Heart left ventricle (tissue), 13 donors: ENCODE results near the gene TMEM132D.

Source experiments
- CTCF ChIP-seq, 12 donors: fragments of 200-600 bp; sonication (generic) in 4 of 12; IDR thresholded peaks; one replicate each; pipeline versions ENCODE4 v1.5.0 to v1.8.0; 2018 to 2022; ENCODE audit warnings: antibody characterized with exemption in 12 of 12, mild to moderate bottlenecking in 5 of 12
- POLR2A ChIP-seq, 2 donors: fragments of 450-650 bp; IDR thresholded peaks; one replicate each; pipeline ENCODE4 v1.6.1; 2017; ENCODE audit warnings: antibody characterized with exemption in 2 of 2, mild to moderate bottlenecking in 2 of 2, moderate library complexity in 2 of 2
- donor health status: ischemic (EF 13 %, LVEDD 7.1; RV severe dilation, severe dysfunction).
- donor health status: DM: no; HTN: yes; CAD: no.
- donor health status: DM: no; HTN: no; CAD: no.
- donor health status: ischemic (EF 25% LVEDD 6.9; RV normal size, moderate dysfunction).
- donor health status: ischemic (EF 25% LVEDD 5.7; RV mildly dilated, moderate dysfunction).
- donor health status: ischemic (EF 35%, LVEDD 5.7; RV mildly dilated, moderate dysfunction).
- donor health status: nonischemic (EF 11% LVEDD 7.7; RV severe dilation, severe dysfunction).
- donor health status: DM: yes; HTN: yes; CAD: no.
- donor health status: PGD.
- donor health status: ischemic (EF 29% LVEDD 5.4; RV normal size, mild dysfunction).
- donor health status: nonischemic (EF 23%, LVEDD 6.1; RV moderate dilation, normal function).

DNA sequence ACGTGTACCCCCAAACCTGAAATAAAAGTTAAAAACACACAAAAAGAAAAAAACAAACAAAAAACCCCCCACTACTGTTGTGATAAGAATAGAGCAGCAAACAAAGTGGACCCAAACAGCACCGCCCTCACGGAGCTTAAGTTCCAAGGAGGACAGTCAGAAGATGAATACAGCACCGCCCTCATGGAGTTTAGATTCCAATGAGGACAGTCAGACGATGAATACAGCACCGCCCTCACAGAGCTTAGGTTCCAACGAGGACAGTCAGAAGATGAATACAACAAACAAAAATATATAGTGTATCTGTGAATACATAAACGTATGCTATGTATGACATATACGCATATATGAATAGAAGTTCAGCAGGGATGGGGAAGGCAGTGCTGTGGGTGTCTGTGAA is 696.7 kb downstream of the TMEM132D start:
- TF ChIP-seq CTCF (IDR thresholded peaks at IDR 0.05) (no peak), POLR2A (IDR thresholded peaks at IDR 0.05) (no peak)
